ENCODE measurements around the gene CD81.

The CD81 gene

GRCh38 chr11:2392241-2392959 is 15.3 kb downstream of the CD81 start:
- TF ChIP-seq CTCF (IDR thresholded peaks at IDR 0.05; ENCODE audit: low read depth, low read length) (no peak), POLR2A (IDR thresholded peaks at IDR 0.05; ENCODE audit: extremely low read depth, insufficient read length) (no peak), MAX (IDR thresholded peaks at IDR 0.05; ENCODE audit: low read depth, low read length) (no peak), MYC (IDR thresholded peaks at IDR 0.05; ENCODE audit: low read depth, low read length) (no peak)
- H3K4me3 ChIP-seq (ENCODE audit: low read depth, low read length), result no peak overlapping the region
- no peak for DNase-seq (ENCODE audit: low read depth)

GRCh38 chr11:2393111-2393868 is 16.2 kb downstream of the CD81 start:
- H3K4me3 ChIP-seq (ENCODE audit: low read depth, low read length), result no peak overlapping the region
- no peak for DNase-seq (ENCODE audit: low read depth)
- TF ChIP-seq POLR2A (IDR thresholded peaks at IDR 0.05; ENCODE audit: extremely low read depth, insufficient read length), result no peak
- no peak for TF ChIP-seq CTCF (IDR thresholded peaks at IDR 0.05; ENCODE audit: low read depth, low read length)
- no peak for TF ChIP-seq MYC (IDR thresholded peaks at IDR 0.05; ENCODE audit: low read depth, low read length)
- TF ChIP-seq MAX (IDR thresholded peaks at IDR 0.05; ENCODE audit: low read depth, low read length), result no peak

- TF ChIP-seq MAX (IDR thresholded peaks at IDR 0.05; ENCODE audit: low read depth, low read length), result no peak
- no peak for TF ChIP-seq CTCF (IDR thresholded peaks at IDR 0.05; ENCODE audit: low read depth, low read length)
- no peak for TF ChIP-seq POLR2A (IDR thresholded peaks at IDR 0.05; ENCODE audit: extremely low read depth, insufficient read length)
- no peak for TF ChIP-seq MYC (IDR thresholded peaks at IDR 0.05; ENCODE audit: low read depth, low read length)
- no peak overlapping the region for H3K4me3 ChIP-seq (ENCODE audit: low read depth, low read length)
- no peak for DNase-seq (ENCODE audit: low read depth)
These were observed 17.1 kb downstream of the CD81 start for GRCh38 chr11:2393941-2394817.

GRCh38 chr11:2394818-2395105 is 17.7 kb downstream of the CD81 start:
- DNase-seq (ENCODE audit: low read depth), result no peak
- TF ChIP-seq POLR2A (IDR thresholded peaks at IDR 0.05; ENCODE audit: extremely low read depth, insufficient read length), result no peak
- TF ChIP-seq MYC (IDR thresholded peaks at IDR 0.05; ENCODE audit: low read depth, low read length), result no peak
- no peak for TF ChIP-seq CTCF (IDR thresholded peaks at IDR 0.05; ENCODE audit: low read depth, low read length)
- TF ChIP-seq MAX (IDR thresholded peaks at IDR 0.05; ENCODE audit: low read depth, low read length), result no peak
- no peak overlapping the region for H3K4me3 ChIP-seq (ENCODE audit: low read depth, low read length)

GRCh38 chr11:2395211-2395730 is 18.2 kb downstream of the CD81 start:
- no peak for TF ChIP-seq MAX (IDR thresholded peaks at IDR 0.05; ENCODE audit: low read depth, low read length)
- TF ChIP-seq MYC (IDR thresholded peaks at IDR 0.05; ENCODE audit: low read depth, low read length), result no peak
- no peak for TF ChIP-seq CTCF (IDR thresholded peaks at IDR 0.05; ENCODE audit: low read depth, low read length)
- TF ChIP-seq POLR2A (IDR thresholded peaks at IDR 0.05; ENCODE audit: extremely low read depth, insufficient read length), result no peak
- no peak for DNase-seq (ENCODE audit: low read depth)
- no peak overlapping the region for H3K4me3 ChIP-seq (ENCODE audit: low read depth, low read length)
